T47D (cell line): ENCODE data around the gene ACVR1B.
"Not testable (repeated sequence)": the region's sequence is repeated elsewhere in the genome, so short reads cannot be mapped to it uniquely, and the experiment has no call there.

Source experiments
- DNase-seq, 2 experiments: peaks; one replicate each; pipeline versions ENCODE4 v3.0.0 to v3.0.0-alpha.2; 2011 to 2012; ENCODE audit warnings: low read depth in 1 of 2, low spot score in 1 of 2
- JUND ChIP-seq: IDR thresholded peaks from 2 replicates; pipeline ENCODE4 v1.6.1; 2012; ENCODE audit warnings: low read depth
- in situ Hi-C: cut with HindIII; loops from 2 replicates; pipeline ENCODE4 v1.10.0; 2016; ENCODE audit warnings: low sequenced_read_pairs, low pct_unique_long_range_greater_than_20kb

ACVR1B gene

DNA sequence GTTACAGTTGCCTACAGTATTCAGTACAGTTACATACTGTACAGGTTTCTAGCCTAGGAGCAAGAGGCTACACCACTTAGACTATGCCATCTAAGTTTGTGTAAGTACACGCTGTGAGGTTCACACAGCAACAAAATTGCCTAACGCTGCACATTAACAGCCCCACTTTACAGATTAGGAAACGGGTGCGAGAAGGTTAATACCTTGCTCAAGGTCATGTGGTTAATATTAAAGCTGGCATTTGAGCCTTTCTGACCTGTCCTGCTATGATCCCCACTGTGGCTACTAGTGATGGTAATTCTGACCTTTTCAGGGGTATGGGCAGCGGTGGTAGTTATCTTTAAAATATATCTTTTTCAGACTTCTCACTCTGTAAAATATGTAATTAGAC is 20.9 kb downstream of the ACVR1B start:
- DNase-seq, result no peak
- no peak for TF ChIP-seq JUND
- in situ Hi-C loops, result no loop called here

- no peak for TF ChIP-seq JUND
- no peak for DNase-seq
- in situ Hi-C loops, result no loop called here
Measured at GRCh38 chr12:51972849-51973273, 21.4 kb downstream of the ACVR1B start.

GRCh38 chr12:51973560-51973959 is 22.1 kb downstream of the ACVR1B start:
- DNase-seq, result no peak
- no peak for TF ChIP-seq JUND
- in situ Hi-C loops, result no loop called here

DNA sequence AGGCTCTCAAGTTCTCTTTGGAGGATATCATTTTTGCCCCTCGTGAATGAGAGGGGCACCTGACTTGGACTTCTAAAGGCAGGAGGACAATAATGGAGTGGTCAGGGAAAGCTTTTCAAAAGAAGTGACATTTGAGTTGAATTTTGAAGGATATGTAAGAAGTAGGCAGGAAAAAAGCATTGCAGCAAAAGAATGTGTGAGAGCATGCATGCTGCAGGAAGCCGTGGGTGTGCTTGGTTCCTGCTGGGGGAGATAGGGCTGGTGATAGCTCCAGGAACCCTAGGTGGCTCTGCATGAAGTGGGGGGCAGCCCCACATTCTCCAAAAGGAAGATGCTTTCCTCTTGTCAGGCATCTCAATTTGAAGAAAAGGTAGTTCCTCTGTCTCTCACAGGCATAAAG is 23.1 kb downstream of the ACVR1B start:
- in situ Hi-C loops, result no loop called here
- no peak for TF ChIP-seq JUND
- no peak for DNase-seq

DNA sequence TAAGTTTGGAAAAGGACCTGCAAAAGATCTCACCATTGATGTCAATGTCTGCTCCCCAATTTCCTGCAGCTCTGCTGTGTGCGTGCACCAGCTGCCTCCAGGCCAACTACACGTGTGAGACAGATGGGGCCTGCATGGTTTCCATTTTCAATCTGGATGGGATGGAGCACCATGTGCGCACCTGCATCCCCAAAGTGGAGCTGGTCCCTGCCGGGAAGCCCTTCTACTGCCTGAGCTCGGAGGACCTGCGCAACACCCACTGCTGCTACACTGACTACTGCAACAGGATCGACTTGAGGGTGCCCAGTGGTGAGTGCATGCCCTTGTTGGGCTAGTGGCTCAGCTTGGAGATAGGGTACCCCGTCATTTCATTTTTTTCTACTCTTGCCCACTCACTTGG is 23.7 kb downstream of the ACVR1B start:
- no peak for DNase-seq
- in situ Hi-C loops, result no loop called here
- no peak for TF ChIP-seq JUND

- no peak for DNase-seq
- no peak for TF ChIP-seq JUND
- in situ Hi-C loops, result no loop called here
Measured at GRCh38 chr12:51976376-51977160, 25.1 kb downstream of the ACVR1B start.

- TF ChIP-seq JUND, result no peak
- in situ Hi-C loops, result no loop called here
- no peak for DNase-seq
Measured at GRCh38 chr12:51977320-51977753, 25.8 kb downstream of the ACVR1B start.

- in situ Hi-C loops, result not testable (repeated sequence)
Measured at GRCh38 chr12:51979306-51979705, 27.8 kb downstream of the ACVR1B start.

GRCh38 chr12:51980051-51980808 is 28.7 kb downstream of the ACVR1B start:
- no peak for TF ChIP-seq JUND
- in situ Hi-C loops, result no loop called here
- peak; percentile 76 to 86 for DNase-seq

More at GRCh38 chr12:51979306-51979705, 27.8 kb downstream of the ACVR1B start:
- DNase-seq, result not testable (repeated sequence)

DNA sequence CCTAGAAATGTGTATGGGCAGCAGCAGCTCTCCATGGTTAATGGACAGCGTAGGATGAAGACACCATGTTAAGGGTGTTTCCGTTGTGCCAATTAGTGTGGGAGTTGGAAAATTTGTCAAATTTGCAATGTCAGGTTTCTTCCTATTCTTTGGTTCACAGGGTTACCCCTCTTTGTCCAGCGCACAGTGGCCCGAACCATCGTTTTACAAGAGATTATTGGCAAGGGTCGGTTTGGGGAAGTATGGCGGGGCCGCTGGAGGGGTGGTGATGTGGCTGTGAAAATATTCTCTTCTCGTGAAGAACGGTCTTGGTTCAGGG is 29.3 kb downstream of the ACVR1B start:
- TF ChIP-seq JUND, result no peak
- in situ Hi-C loops, result no loop called here
- no peak for DNase-seq

DNA sequence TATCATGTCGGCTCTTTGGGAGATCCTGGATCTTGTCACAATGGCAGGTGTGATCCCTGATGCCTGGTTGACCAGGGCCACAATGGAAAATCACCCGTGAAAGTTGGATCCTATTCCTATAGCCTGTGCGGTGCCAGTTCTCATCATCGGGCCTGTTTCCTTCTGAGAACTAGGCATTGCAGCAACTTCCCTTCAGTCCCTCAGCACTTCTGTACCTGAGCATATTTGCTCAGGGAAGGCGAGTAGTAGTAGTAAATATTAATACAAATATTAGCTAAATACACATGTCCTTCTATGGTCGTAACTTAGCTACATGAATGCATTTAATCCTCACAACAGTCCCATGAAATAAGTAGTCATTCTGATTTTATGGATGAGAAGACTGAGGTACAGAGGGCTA is 33.2 kb downstream of the ACVR1B start:
- DNase-seq, result no peak
- in situ Hi-C loops, result no loop called here
- TF ChIP-seq JUND, result no peak

DNA sequence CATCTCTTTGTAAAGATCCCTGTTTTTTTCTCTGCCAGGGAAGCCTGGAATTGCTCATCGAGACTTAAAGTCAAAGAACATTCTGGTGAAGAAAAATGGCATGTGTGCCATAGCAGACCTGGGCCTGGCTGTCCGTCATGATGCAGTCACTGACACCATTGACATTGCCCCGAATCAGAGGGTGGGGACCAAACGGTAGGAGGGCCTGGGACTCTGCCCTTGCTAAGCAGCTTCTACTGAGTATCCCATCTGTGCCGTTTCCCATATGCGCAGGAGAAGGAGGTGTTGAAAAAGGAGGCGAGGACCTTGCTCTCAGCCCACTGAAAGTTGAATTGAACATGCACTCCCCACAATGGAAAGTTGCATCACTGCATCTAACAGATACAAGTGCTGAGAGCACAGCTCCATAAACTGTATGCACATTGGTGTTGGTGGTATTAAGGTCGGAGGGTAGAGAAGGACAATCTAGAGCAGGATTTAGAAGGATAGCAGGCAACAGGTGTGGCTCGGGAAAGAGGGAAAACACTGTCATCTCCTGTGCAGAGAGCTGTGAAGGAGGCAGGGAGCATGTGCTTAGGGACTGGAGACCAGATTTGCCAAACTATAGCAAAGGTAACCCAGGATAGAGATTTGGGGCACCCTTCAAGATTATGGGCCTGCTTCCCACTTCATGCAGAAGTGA is 33.8 kb downstream of the ACVR1B start:
- in situ Hi-C loops, result no loop called here
- TF ChIP-seq JUND, result no peak
- DNase-seq, result no peak

DNA sequence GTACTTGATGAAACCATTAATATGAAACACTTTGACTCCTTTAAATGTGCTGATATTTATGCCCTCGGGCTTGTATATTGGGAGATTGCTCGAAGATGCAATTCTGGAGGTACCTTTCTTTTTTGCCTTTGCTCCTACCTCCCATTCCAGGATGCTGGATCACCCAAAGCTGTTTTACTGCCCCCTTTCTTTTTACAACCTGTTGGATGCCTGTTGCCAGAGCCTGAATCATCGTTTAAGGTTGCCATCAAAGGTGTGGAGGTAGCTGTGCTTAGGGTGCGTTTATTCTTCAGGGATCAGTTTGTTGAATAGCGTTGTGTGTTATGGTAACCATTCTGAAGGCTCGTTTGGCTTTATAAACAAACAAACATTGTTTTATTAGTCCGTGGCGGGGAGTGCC is 35.3 kb downstream of the ACVR1B start:
- no peak for TF ChIP-seq JUND
- in situ Hi-C loops, result no loop called here
- DNase-seq, result no peak
